ENCODE data around the gene MRPL22. TPM values are rescaled to one million over a fixed set of nuclear protein-coding genes. Genes with fewer than 3 reads are reported as not detected.

The MRPL22 gene
- polyA plus RNA-seq, 1 of the 3 experiments (the other 2 are of a cell fraction): 50.7 TPM

GRCh38 chr5:154934881-154935280, 6.0 kb upstream of the MRPL22 start:
- Histone ChIP-seq H3K4me3 (ENCODE audit: low read depth in 2 of 2, low read length in 1 of 2) (no peak overlapping the region), H3K27ac (ENCODE audit: low read depth in 2 of 2, low read length in 1 of 2) (no peak overlapping the region), H3K27me3 (ENCODE audit: insufficient read depth) (no peaks in the 10 kb centered on the region), H3K79me2 (ENCODE audit: insufficient read depth) (peaks cover 28% of the 10 kb centered on the region), H4K20me1 (ENCODE audit: insufficient read depth) (no peaks in the 10 kb centered on the region), H3K4me1 (ENCODE audit: control insufficient read depth in 1 of 2, insufficient read depth in 2 of 2, low read depth in 1 of 2, low read length in 1 of 2) (peaks cover 7 to 8% of the 10 kb centered on the region in 2 experiments; a peak in 3 of 4 replicates), H3K9me3 (no peaks in the 10 kb centered on the region), H2AFZ (ENCODE audit: low read depth) (no peak overlapping the region), H3K4me2 (no peak overlapping the region), H3K9ac (no peak overlapping the region), H3F3A (replicated peaks; ENCODE audit: insufficient read depth) (no peaks in the 10 kb centered on the region), H3K36me3 (replicated peaks in 1 of 2; ENCODE audit: control insufficient read depth in 1 of 2, insufficient read depth in 2 of 2, low read length in 1 of 2) (peaks cover 25 to 33% of the 10 kb centered on the region in 2 experiments), H3K9me2 (no peaks in the 10 kb centered on the region)
- no peak for DNase-seq
- ChIA-PET POLR2A (no interaction called here), CTCF (interaction anchor here (1.0 kb wide), 1 partner anchor 280 kb away, joined by 3 read pairs; no protein-coding TSS in a partner anchor)
- TF ChIP-seq REST (IDR thresholded peaks at IDR 0.05; ENCODE audit: low read depth, low read length): no peak
- TF ChIP-seq RAD21 (IDR thresholded peaks at IDR 0.05; ENCODE audit: low read length): no peak
- TF ChIP-seq RFX5 (IDR thresholded peaks at IDR 0.05; ENCODE audit: low read length): no peak
- no peak for TF ChIP-seq MXI1 (IDR thresholded peaks at IDR 0.05; ENCODE audit: low read depth, low read length)
- TF ChIP-seq SMC3 (IDR thresholded peaks at IDR 0.05; ENCODE audit: low read depth, low read length): no peak
- TF ChIP-seq GATA2 (CRISPR knock-in tag; IDR thresholded peaks at IDR 0.05): no peak
- no peak for TF ChIP-seq NFIC (IDR thresholded peaks at IDR 0.05; ENCODE audit: borderline replicate concordance)
- TF ChIP-seq MEF2A (IDR thresholded peaks at IDR 0.05; ENCODE audit: borderline replicate concordance, low read depth): no peak
- TF ChIP-seq GABPA (IDR thresholded peaks at IDR 0.05; ENCODE audit: low read depth): no peak
- no peak for TF ChIP-seq USF2 (IDR thresholded peaks at IDR 0.05; ENCODE audit: borderline replicate concordance, low read depth, low read length)
- no peak for TF ChIP-seq NRF1 (IDR thresholded peaks at IDR 0.05; ENCODE audit: low read depth, low read length)
- no peak for TF ChIP-seq FOSL2 (IDR thresholded peaks at IDR 0.05; ENCODE audit: borderline replicate concordance, low read depth)
- no peak for TF ChIP-seq YY1 (IDR thresholded peaks at IDR 0.05; ENCODE audit: low read depth)
- TF ChIP-seq TEAD4 (IDR thresholded peaks at IDR 0.05; ENCODE audit: borderline replicate concordance, insufficient read depth): no peak
- no peak for TF ChIP-seq FOXJ3 (CRISPR knock-in tag; IDR thresholded peaks at IDR 0.05)
- TF ChIP-seq, protein P1, sequence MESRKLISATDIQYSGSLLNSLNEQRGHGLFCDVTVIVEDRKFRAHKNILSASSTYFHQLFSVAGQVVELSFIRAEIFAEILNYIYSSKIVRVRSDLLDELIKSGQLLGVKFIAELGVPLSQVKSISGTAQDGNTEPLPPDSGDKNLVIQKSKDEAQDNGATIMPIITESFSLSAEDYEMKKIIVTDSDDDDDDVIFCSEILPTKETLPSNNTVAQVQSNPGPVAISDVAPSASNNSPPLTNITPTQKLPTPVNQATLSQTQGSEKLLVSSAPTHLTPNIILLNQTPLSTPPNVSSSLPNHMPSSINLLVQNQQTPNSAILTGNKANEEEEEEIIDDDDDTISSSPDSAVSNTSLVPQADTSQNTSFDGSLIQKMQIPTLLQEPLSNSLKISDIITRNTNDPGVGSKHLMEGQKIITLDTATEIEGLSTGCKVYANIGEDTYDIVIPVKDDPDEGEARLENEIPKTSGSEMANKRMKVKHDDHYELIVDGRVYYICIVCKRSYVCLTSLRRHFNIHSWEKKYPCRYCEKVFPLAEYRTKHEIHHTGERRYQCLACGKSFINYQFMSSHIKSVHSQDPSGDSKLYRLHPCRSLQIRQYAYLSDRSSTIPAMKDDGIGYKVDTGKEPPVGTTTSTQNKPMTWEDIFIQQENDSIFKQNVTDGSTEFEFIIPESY (IDR thresholded peaks at IDR 0.05; ENCODE audit: borderline replicate concordance, low read depth): no peak
- no peak for TF ChIP-seq SIN3A (IDR thresholded peaks at IDR 0.05; ENCODE audit: borderline replicate concordance, low read depth, low read length)
- no peak for TF ChIP-seq POLR2AphosphoS5 (IDR thresholded peaks at IDR 0.05; ENCODE audit: low read depth, low read length)
- no peak for TF ChIP-seq TAF1 (IDR thresholded peaks at IDR 0.05; ENCODE audit: borderline replicate concordance, low read depth, low read length)
